LNCaP clone FGC (cell line): ENCODE results near the gene ICA1L.

Experiments used
- DNase-seq: peaks from one replicate; pipeline ENCODE4 v3.0.0-alpha.2; 2011; ENCODE audit warnings: low read depth
- H3K4me3 ChIP-seq: 2 replicates; pipeline ENCODE4 v1.5.1; 2011; ENCODE audit warnings: mild to moderate bottlenecking, low read depth, low read length, control low read depth
- TF ChIP-seq, protein P1 (sequence below): IDR thresholded peaks from 2 replicates; pipeline ENCODE4 v1.5.1; 2012; ENCODE audit warnings: mild to moderate bottlenecking; ENCODE audit not compliant: control insufficient read depth, insufficient read depth; ENCODE audit errors: extremely low read depth

Gene ICA1L

DNA sequence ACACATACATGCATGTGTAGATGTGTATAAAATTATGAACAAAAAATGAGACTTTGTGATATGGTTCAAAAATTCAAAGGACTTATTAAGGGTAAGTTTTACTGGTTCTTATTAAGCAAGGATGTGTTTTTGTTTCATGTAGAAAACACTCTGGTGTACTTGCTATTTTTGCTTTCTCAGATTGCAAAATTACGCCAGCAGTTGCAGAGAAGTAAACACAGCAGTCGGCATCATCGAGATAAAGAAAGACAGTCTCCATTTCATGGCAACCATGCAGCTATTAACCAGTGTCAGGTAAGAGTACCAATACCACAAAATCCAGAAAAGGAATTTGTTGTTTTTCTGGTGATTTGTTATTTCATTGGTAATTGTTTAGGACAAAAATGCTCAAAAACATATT is 145.5 kb downstream of the ICA1L start:
- TF ChIP-seq, protein P1, sequence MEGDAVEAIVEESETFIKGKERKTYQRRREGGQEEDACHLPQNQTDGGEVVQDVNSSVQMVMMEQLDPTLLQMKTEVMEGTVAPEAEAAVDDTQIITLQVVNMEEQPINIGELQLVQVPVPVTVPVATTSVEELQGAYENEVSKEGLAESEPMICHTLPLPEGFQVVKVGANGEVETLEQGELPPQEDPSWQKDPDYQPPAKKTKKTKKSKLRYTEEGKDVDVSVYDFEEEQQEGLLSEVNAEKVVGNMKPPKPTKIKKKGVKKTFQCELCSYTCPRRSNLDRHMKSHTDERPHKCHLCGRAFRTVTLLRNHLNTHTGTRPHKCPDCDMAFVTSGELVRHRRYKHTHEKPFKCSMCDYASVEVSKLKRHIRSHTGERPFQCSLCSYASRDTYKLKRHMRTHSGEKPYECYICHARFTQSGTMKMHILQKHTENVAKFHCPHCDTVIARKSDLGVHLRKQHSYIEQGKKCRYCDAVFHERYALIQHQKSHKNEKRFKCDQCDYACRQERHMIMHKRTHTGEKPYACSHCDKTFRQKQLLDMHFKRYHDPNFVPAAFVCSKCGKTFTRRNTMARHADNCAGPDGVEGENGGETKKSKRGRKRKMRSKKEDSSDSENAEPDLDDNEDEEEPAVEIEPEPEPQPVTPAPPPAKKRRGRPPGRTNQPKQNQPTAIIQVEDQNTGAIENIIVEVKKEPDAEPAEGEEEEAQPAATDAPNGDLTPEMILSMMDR, result no peak
- H3K4me3 ChIP-seq, result no peak overlapping the region
- no peak for DNase-seq

DNA sequence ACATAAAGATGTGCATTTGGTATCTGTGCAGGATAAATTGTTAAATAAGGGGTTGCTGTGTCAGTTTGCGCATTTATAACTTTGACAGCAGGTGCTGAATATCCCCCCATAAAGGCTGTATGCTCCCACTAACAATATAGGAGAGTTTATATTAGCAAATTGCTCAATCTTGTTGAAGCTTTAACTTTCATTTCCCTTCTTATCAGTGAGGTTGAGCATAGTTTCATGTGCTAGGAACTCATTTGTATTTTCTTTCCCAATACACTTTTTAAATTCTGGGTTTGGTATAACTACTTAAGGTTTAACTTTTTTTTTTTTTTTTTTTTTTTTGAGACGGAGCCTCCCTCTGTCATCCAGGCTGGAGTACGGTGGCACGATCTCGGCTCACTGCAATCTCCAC is 147.8 kb downstream of the ICA1L start:
- TF ChIP-seq, protein P1, result no peak

More for the DNA sequence above, 147.8 kb downstream of the ICA1L start:
- H3K4me3 ChIP-seq, result no peak overlapping the region
- DNase-seq, result no peak
